ENCODE data around the gene GCN1. TPM values are rescaled to one million over a fixed set of nuclear protein-coding genes. Genes with fewer than 3 reads are reported as not detected.

Gene GCN1
- total and polyA plus RNA-seq, 2 donors (not counting 1 experiment from before 2014, with no cell fraction given): 30.8 to 93.1 TPM

DNA sequence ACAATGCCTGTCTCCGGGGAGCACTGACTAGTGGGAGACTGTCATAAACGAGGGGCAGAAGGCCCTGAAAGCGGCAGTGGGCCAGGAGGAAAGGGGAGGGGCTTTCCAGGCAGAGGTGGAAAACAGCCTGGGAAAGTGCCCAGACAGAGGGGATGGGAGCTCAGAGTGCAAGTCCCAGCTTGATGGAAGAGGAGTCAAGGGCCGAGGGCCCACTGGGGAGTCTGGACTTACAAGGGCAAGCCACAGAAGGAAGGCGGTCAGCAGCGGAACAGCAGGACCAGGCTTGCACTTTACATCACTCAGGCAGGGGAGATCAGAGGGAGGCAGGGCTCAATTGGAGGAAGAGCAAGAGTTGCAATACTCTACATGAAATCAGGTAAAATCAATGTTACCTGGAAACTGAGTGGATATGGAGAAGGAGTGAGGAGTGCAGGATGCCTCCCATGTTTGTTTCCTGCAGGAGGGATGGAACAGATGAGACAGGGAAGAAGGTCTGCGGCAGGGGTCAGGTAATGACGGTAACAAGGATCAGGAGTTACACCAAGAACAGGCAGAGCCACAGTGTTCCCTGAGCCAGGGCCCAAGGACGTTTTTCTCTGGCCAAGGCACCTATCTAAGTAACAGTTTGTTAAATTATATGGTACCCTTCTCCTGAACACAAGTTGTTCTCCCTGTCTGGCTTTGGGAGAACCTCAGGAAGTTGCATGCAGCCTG, 47.2 kb upstream of the GCN1 start:
- TF ChIP-seq, protein P1, sequence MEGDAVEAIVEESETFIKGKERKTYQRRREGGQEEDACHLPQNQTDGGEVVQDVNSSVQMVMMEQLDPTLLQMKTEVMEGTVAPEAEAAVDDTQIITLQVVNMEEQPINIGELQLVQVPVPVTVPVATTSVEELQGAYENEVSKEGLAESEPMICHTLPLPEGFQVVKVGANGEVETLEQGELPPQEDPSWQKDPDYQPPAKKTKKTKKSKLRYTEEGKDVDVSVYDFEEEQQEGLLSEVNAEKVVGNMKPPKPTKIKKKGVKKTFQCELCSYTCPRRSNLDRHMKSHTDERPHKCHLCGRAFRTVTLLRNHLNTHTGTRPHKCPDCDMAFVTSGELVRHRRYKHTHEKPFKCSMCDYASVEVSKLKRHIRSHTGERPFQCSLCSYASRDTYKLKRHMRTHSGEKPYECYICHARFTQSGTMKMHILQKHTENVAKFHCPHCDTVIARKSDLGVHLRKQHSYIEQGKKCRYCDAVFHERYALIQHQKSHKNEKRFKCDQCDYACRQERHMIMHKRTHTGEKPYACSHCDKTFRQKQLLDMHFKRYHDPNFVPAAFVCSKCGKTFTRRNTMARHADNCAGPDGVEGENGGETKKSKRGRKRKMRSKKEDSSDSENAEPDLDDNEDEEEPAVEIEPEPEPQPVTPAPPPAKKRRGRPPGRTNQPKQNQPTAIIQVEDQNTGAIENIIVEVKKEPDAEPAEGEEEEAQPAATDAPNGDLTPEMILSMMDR (conservative IDR thresholded peaks at IDR 0.05 in 1 of 2, IDR thresholded peaks at IDR 0.05 in 1 of 2; ENCODE audit: low read depth in 1 of 2, low read length in 2 of 2): no peak
- no peak for TF ChIP-seq EZH2 (IDR thresholded peaks at IDR 0.05; ENCODE audit: low read length, missing control alignments)
- Histone ChIP-seq H4K20me1 (ENCODE audit: control insufficient read depth, extremely low read depth, insufficient read depth, low read length) (no peaks in the 10 kb centered on the region), H3K79me2 (ENCODE audit: control insufficient read depth, insufficient read depth, low read length) (peaks cover 87% of the 10 kb centered on the region), H3K9me3 (ENCODE audit: control insufficient read depth, insufficient read depth, low read depth, low read length) (no peaks in the 10 kb centered on the region), H3K9ac (ENCODE audit: insufficient read depth, low read length) (no peak overlapping the region), H3K4me2 (ENCODE audit: extremely low read depth, insufficient read depth, low read length) (no peak overlapping the region), H3K4me1 (ENCODE audit: control insufficient read depth, extremely low read depth, insufficient read depth, low read length) (peaks cover 37% of the 10 kb centered on the region), H3K36me3 (ENCODE audit: control insufficient read depth, insufficient read depth, low read length) (peaks cover 3% of the 10 kb centered on the region), H3K4me3 (replicated peaks in 1 of 4; ENCODE audit: control extremely low read depth in 1 of 4, insufficient read depth in 1 of 4, low read depth in 3 of 4, low read length in 4 of 4) (no peak overlapping the region), H2AFZ (ENCODE audit: low read length) (no peak overlapping the region), H3K27ac (ENCODE audit: insufficient read depth, low read length) (no peak overlapping the region), H3K27me3 (ENCODE audit: control insufficient read depth, insufficient read depth, low read length) (no peaks in the 10 kb centered on the region)
- DNase-seq (ENCODE audit: low read depth in 2 of 2): peak in 1 of 2 donors; percentile 45

DNA sequence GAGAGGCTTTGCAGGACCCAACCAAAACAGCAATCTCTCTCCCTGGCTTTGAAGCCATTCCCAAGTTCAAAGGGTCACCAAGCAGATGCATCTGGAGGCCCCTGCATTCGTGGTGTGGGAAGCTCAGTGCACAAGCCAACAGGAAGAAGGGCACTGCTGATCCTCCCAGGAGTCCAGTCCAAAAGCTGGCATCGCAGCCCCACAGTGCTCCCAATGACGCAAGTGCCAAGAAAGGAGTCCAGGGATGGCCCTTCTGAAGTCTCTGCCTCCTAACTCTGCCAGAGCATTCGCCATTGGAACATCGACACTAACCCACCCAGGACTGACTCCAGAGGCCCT, 45.9 kb upstream of the GCN1 start:
- no peaks in the 10 kb centered on the region for H3K27me3 ChIP-seq (ENCODE audit: control insufficient read depth, insufficient read depth, low read length)
- no peak overlapping the region for H3K4me2 ChIP-seq (ENCODE audit: extremely low read depth, insufficient read depth, low read length)
- peaks cover 45% of the 10 kb centered on the region for H3K4me1 ChIP-seq (ENCODE audit: control insufficient read depth, extremely low read depth, insufficient read depth, low read length)
- TF ChIP-seq EZH2 (IDR thresholded peaks at IDR 0.05; ENCODE audit: low read length, missing control alignments): no peak
- TF ChIP-seq, protein P1 (conservative IDR thresholded peaks at IDR 0.05 in 1 of 2, IDR thresholded peaks at IDR 0.05 in 1 of 2; ENCODE audit: low read depth in 1 of 2, low read length in 2 of 2): no peak
- peaks cover 3% of the 10 kb centered on the region for H3K36me3 ChIP-seq (ENCODE audit: control insufficient read depth, insufficient read depth, low read length)
- no peak overlapping the region for H3K27ac ChIP-seq (ENCODE audit: insufficient read depth, low read length)
- H4K20me1 ChIP-seq (ENCODE audit: control insufficient read depth, extremely low read depth, insufficient read depth, low read length): no peaks in the 10 kb centered on the region
- DNase-seq (ENCODE audit: low read depth in 2 of 2): no peak
- no peak overlapping the region for H3K9ac ChIP-seq (ENCODE audit: insufficient read depth, low read length)
- H3K9me3 ChIP-seq (ENCODE audit: control insufficient read depth, insufficient read depth, low read depth, low read length): no peaks in the 10 kb centered on the region
- peaks cover 89% of the 10 kb centered on the region for H3K79me2 ChIP-seq (ENCODE audit: control insufficient read depth, insufficient read depth, low read length)
- H3K4me3 ChIP-seq (replicated peaks in 1 of 4; ENCODE audit: control extremely low read depth in 1 of 4, insufficient read depth in 1 of 4, low read depth in 3 of 4, low read length in 4 of 4): no peak overlapping the region
- H2AFZ ChIP-seq (ENCODE audit: low read length): no peak overlapping the region

DNA sequence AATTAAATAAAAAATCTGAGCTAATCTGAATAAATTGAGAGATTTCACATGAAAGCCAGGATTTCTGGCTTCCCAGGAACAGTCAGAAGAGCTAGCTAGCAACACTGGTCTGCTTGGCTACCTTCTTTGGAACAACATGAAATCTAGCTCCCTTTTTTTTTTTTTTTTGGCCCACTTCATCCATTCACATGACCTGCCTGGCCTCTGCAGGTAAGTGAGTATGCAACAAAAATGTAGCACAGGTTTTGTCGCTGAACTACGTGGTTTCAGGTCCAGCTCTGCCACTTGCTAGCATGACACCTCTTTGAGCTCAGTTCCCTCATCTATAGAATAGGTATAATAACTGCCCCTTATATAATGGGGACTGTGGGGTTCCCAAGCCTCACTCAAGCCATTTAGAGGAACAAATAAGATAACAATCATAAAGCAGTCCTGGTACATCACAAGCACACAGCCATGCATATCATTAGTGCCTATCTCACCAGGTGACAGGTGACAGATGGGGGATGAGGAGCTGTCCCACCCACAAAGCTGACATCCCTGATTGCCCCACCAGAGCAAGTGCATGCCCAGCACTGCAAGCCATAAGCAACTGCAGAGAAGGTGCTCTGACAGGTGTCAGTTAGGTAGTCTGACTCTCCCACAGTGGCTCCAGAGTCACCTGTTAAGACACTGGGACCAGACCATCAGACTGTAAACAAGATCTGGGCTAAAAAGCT, 45.4 kb upstream of the GCN1 start:
- no peak overlapping the region for H3K27ac ChIP-seq (ENCODE audit: insufficient read depth, low read length)
- no peak overlapping the region for H3K9ac ChIP-seq (ENCODE audit: insufficient read depth, low read length)
- peaks cover 90% of the 10 kb centered on the region for H3K79me2 ChIP-seq (ENCODE audit: control insufficient read depth, insufficient read depth, low read length)
- DNase-seq (ENCODE audit: low read depth in 2 of 2): no peak
- no peak overlapping the region for H3K4me2 ChIP-seq (ENCODE audit: extremely low read depth, insufficient read depth, low read length)
- H3K9me3 ChIP-seq (ENCODE audit: control insufficient read depth, insufficient read depth, low read depth, low read length): no peaks in the 10 kb centered on the region
- H4K20me1 ChIP-seq (ENCODE audit: control insufficient read depth, extremely low read depth, insufficient read depth, low read length): no peaks in the 10 kb centered on the region
- peaks cover 3% of the 10 kb centered on the region for H3K36me3 ChIP-seq (ENCODE audit: control insufficient read depth, insufficient read depth, low read length)
- H3K4me1 ChIP-seq (ENCODE audit: control insufficient read depth, extremely low read depth, insufficient read depth, low read length): peaks cover 48% of the 10 kb centered on the region
- H2AFZ ChIP-seq (ENCODE audit: low read length): no peak overlapping the region
- no peak overlapping the region for H3K4me3 ChIP-seq (replicated peaks in 1 of 4; ENCODE audit: control extremely low read depth in 1 of 4, insufficient read depth in 1 of 4, low read depth in 3 of 4, low read length in 4 of 4)
- TF ChIP-seq EZH2 (IDR thresholded peaks at IDR 0.05; ENCODE audit: low read length, missing control alignments): no peak
- TF ChIP-seq, protein P1 (conservative IDR thresholded peaks at IDR 0.05 in 1 of 2, IDR thresholded peaks at IDR 0.05 in 1 of 2; ENCODE audit: low read depth in 1 of 2, low read length in 2 of 2): no peak
- no peaks in the 10 kb centered on the region for H3K27me3 ChIP-seq (ENCODE audit: control insufficient read depth, insufficient read depth, low read length)
